ENCODE data around the gene POLK. TPM values are rescaled to one million over a fixed set of nuclear protein-coding genes. Genes with fewer than 3 reads are reported as not detected.
"Not testable (repeated sequence)": the region's sequence is repeated elsewhere in the genome, so short reads cannot be mapped to it uniquely, and the experiment has no call there.

The POLK gene
- total RNA-seq, 2 experiments from 2014 or later = 25.2 to 28.6 TPM

DNA sequence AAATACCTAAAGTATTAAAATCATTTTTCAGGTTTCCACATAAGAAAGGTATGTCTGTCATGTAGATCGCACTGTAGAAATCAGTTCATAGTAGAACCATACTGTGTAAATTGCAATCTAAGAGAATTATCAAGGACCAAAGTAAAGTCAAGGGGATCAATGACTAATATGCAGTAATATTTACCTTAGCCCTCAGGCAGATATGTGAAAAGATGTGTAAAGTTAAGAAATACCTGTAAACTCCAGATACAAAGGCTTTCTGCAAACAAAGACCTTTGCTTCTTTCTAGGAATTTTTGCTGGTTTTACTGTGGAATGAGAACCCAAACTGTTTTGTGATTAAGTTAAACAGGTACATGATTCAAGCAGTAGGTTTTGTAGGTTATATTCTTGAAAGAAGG is 11.6 kb downstream of the POLK start:
- H3K4me1 Mint-ChIP-seq = peaks cover 53% of the 10 kb centered on the region
- H3K9me3 Mint-ChIP-seq = peaks cover 28% of the 10 kb centered on the region
- no peaks in the 10 kb centered on the region for H3K27me3 Mint-ChIP-seq
- H3K4me3 Mint-ChIP-seq = peak overlapping the region; percentile 51
- DNase-seq = no peak
- peaks cover 46% of the 10 kb centered on the region for H3K36me3 Mint-ChIP-seq
- H3K27ac Mint-ChIP-seq = peak overlapping the region; percentile 83

DNA sequence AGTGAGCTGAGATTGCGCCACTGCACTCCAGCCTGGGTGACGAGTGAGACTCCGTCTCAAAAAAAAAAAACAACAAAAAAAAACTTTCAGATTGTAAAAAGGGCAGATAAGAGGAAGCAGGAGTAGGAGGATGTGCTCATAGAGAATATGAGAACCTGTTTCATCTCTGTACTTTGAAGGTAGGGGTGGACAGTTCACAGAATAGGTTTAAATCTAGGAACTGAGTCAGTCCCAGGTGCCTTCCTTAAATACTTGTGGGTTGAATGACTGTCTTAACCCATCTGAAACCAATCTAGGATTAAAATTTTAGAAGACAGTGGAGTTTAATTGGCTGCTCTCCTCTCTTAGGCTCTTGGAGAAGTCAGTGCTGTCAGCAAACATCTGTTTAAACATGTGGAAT is 12.4 kb downstream of the POLK start:
- no peaks in the 10 kb centered on the region for H3K27me3 Mint-ChIP-seq
- peaks cover 49% of the 10 kb centered on the region for H3K4me1 Mint-ChIP-seq
- peak overlapping the region; percentile 51 for H3K4me3 Mint-ChIP-seq
- H3K27ac Mint-ChIP-seq = peak overlapping the region; percentile 83
- DNase-seq = no peak
- peaks cover 48% of the 10 kb centered on the region for H3K36me3 Mint-ChIP-seq
- peaks cover 26% of the 10 kb centered on the region for H3K9me3 Mint-ChIP-seq

DNA sequence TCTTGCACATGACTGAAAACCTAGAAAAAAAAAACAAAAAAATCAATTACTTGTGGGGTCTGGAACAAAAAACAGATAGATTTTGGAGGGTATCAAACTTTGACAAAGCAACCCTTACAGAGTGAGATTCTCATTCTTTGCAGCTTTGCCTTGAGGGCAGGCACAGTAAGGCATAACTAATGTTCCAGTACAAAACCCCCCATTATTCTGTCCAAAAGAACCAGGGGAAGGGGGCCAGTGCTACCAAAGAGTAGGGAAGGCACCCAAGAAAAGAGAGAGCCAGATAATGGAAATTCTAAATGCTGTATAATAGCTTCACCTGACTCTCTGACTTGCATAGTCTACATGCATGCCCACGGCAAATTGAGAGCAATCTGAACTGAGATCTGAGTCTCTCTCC is 12.9 kb downstream of the POLK start:
- no peak for DNase-seq
- Mint-ChIP-seq H3K9me3 (peaks cover 22% of the 10 kb centered on the region), H3K27ac (peak overlapping the region; percentile 83), H3K4me1 (peaks cover 46% of the 10 kb centered on the region), H3K36me3 (peaks cover 45% of the 10 kb centered on the region), H3K4me3 (no peak overlapping the region), H3K27me3 (no peaks in the 10 kb centered on the region)

DNA sequence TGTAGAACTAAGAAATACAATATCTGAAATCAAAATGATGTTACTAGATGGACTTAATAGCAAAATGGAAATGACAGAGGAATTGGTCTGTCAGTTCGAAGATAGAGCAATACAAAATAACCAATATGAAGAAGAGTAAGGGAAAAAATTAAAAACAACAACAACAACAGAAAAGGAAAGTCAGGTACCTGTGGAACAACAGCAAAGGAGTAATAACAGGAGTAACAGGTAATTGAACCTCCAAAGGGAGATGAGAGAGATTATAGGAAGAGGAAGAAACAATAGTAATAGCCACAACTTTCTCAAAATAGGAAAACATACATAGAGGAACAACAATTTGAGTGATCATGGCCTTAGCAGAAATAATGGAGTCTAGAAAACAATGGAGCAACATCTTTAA is 13.7 kb downstream of the POLK start:
- DNase-seq = no peak
- Mint-ChIP-seq H3K4me1 (peaks cover 46% of the 10 kb centered on the region), H3K27ac (peak overlapping the region; percentile 63), H3K4me3 (peak overlapping the region; percentile 6), H3K27me3 (no peaks in the 10 kb centered on the region), H3K36me3 (peaks cover 38% of the 10 kb centered on the region), H3K9me3 (peaks cover 18% of the 10 kb centered on the region)

DNA sequence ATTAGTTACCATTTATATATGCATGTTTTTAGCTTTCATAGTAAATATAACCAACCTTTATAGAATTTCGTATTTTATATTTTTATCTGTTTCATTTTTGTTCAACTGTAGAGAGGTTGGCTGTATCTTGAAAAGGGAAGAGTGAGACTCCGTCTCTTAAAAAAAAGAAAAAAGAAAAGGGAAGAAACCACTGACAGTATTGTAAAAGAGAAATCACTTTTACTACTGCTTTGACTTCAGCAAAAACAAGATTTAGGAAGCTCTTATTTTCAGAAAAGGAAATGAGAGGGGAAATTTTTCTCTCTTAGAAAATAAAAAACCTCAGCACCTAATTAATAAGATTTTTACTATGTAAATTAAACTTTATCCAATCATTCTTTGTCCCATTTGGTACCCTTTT is 14.4 kb downstream of the POLK start:
- H3K4me3 Mint-ChIP-seq = no peak overlapping the region
- DNase-seq = no peak
- peak overlapping the region; percentile 63 for H3K27ac Mint-ChIP-seq
- peaks cover 12% of the 10 kb centered on the region for H3K9me3 Mint-ChIP-seq
- peaks cover 46% of the 10 kb centered on the region for H3K4me1 Mint-ChIP-seq
- no peaks in the 10 kb centered on the region for H3K27me3 Mint-ChIP-seq
- peaks cover 31% of the 10 kb centered on the region for H3K36me3 Mint-ChIP-seq

DNA sequence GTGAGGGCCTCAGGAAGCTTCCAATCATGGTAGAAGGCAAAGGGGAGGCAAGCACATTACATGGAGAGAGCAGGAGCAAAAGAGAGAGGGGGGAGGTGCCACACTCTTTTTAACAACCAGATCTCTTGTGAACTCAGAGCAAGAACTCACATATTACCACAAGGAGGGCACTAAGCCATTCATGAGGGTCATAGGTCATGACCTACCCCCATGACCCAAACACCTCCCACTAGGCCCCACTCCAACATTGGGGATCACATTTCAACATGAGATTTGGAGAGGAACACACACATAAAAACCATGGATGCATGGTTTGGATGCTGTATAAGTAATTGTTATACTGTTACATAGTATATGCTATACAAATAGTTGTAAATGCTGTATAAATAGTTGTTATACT is 17.5 kb downstream of the POLK start:
- no peak overlapping the region for H3K27ac Mint-ChIP-seq

DNA sequence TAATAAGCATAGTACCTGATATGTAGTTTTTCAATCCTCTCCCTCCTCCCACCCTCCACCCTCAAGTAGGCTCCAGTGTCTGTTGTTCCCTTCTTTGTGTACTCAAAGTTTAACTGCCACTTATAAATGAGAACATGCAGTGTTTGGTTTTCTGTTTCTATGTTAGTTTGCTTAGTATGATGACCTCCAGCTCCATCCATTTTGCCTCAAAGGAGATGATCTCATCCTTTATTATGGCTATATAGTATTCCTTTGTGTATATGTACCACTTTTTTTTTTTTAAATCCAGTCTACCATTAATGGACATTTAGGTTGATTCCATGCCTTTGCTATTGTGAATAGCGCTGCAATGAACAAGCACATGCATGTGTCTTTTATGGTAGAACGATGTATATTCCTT is 20.5 kb downstream of the POLK start:
- Mint-ChIP-seq H3K36me3 (peaks cover 55% of the 10 kb centered on the region), H3K27me3 (no peaks in the 10 kb centered on the region), H3K27ac (no peak overlapping the region), H3K9me3 (peaks cover 18% of the 10 kb centered on the region), H3K4me3 (no peak overlapping the region), H3K4me1 (peaks cover 25% of the 10 kb centered on the region)
- no peak for DNase-seq

More for the DNA sequence above, 17.5 kb downstream of the POLK start:
- H3K4me3 Mint-ChIP-seq = no peak overlapping the region
- H3K9me3 Mint-ChIP-seq = peaks cover 9% of the 10 kb centered on the region
- H3K4me1 Mint-ChIP-seq = peaks cover 34% of the 10 kb centered on the region
- no peak for DNase-seq
- peaks cover 35% of the 10 kb centered on the region for H3K36me3 Mint-ChIP-seq
- no peaks in the 10 kb centered on the region for H3K27me3 Mint-ChIP-seq

DNA sequence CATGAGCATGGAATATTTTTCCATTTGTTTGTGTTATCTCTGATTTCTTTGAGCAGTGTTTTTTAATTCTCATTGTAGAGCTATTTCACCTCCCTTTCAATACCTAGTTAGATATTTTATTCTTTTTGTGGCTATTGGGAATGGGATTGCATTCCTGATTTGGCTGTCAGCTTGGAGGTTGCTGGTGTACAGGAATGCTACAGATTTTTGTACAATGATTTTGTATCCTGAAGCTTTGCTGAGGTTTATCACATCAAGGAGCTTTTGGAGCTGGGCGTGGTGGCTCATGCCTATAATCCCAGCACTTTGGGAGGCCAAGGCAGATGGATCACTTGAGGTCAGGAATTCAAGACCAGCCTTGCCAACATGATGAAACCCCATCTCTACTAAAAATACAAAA is 22.0 kb downstream of the POLK start:
- H3K27me3 Mint-ChIP-seq, H3K27ac Mint-ChIP-seq, H3K4me3 Mint-ChIP-seq, DNase-seq: not testable (repeated sequence)
- Mint-ChIP-seq H3K9me3 (peaks cover 18% of the 10 kb centered on the region), H3K36me3 (peaks cover 51% of the 10 kb centered on the region), H3K4me1 (peaks cover 28% of the 10 kb centered on the region)

DNA sequence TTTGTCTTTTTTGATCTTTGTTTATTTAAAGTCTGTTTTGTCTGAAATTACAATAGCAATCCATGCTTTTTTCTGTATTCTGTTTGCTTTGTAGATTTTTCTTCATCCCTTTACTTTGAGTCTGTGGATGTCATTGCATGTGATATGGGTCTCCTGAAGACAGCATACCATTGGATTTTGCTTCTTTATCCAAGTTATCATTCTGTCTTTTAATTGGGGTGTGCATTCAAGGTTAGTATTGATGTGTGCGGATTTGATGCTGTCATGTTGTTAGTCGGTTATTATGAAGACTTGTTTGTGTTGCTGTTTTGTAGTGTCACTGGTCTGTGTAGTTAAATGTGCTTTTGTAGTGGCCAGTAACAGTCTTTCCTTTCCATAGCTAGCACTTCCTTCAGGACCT is 23.0 kb downstream of the POLK start:
- Mint-ChIP-seq H3K27ac (no peak overlapping the region), H3K27me3 (no peaks in the 10 kb centered on the region), H3K36me3 (peaks cover 47% of the 10 kb centered on the region), H3K9me3 (peaks cover 18% of the 10 kb centered on the region), H3K4me3 (no peak overlapping the region), H3K4me1 (peaks cover 24% of the 10 kb centered on the region)
- no peak for DNase-seq

DNA sequence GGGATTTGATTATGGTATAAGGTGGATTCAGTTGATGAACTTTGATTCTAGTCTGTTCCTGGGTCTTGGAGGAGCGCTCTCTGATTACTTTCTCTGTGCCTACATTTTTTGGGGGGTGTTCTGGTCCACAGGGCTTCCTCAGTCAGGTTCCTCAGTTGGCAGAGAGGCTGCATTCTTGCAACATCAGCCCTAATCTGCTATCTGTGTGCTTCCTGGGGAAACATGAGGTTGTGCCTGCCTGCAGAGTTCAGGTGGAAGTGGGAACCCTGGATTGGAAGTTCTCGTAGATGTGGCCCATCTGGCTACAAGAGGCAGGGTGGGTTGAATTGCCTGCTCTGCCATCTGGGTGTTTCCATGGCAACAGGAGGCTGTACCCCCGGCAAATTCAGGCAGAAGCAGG is 24.5 kb downstream of the POLK start:
- DNase-seq = no peak
- Mint-ChIP-seq H3K9me3 (peaks cover 18% of the 10 kb centered on the region), H3K4me3 (no peak overlapping the region), H3K27ac (no peak overlapping the region), H3K27me3 (no peaks in the 10 kb centered on the region), H3K36me3 (peaks cover 49% of the 10 kb centered on the region), H3K4me1 (peaks cover 22% of the 10 kb centered on the region)

DNA sequence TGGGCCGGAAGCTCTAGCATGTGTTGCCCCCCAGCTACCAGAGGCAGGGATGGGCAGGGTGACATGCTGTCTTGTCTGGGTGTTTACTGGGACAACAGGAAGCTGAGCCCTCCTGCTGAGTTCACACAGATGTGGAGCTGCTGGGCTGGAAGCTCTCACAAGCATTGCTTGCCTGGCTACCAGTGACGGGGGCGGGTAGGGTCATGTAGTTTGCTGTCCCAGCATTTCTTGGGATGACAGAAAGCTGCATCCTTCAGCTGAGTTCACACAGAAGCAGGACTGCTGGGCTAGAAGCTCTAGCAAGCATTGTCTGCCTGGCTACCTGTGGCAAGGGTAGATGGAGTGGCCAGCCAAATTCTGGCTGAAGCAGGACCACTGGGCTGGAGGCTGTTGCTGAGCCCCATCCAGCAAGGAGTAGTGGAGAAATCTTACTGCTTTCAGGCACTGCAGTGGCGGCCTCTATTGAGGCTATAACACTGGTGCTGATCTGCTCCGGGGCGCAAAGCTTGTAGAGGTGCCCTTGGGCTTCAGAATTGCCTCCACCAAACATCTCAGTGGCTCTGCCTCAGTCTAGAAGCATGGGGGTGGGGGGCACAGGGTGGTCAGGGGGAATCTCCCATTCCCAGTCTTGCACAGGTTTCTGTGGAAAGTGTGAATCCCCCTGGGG is 25.1 kb downstream of the POLK start:
- no peaks in the 10 kb centered on the region for H3K27me3 Mint-ChIP-seq
- H3K9me3 Mint-ChIP-seq = peaks cover 18% of the 10 kb centered on the region
- no peak overlapping the region for H3K27ac Mint-ChIP-seq
- H3K4me3 Mint-ChIP-seq = no peak overlapping the region
- peaks cover 22% of the 10 kb centered on the region for H3K4me1 Mint-ChIP-seq
- DNase-seq = no peak
- peaks cover 45% of the 10 kb centered on the region for H3K36me3 Mint-ChIP-seq

DNA sequence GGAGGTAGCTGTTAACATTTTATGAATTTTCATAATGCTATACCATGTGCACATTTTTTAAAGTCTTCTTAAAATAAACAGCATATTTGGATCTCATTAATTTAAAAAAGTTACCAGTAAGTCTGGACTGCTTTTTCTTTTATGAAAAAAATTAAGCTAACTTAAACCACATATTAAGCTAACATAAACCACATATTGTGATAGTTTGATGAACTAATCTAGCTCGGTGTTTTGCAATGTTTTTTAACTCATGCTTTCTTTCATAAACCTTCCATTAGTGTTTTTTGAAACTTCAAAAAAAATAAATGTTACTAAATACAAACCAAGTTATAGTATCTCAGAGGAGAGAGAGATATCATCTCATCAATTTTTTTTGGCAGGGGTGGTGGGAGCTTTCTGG is 26.5 kb downstream of the POLK start:
- no peaks in the 10 kb centered on the region for H3K27me3 Mint-ChIP-seq
- H3K4me1 Mint-ChIP-seq = peaks cover 21% of the 10 kb centered on the region
- no peak overlapping the region for H3K27ac Mint-ChIP-seq
- peaks cover 38% of the 10 kb centered on the region for H3K36me3 Mint-ChIP-seq
- H3K4me3 Mint-ChIP-seq = no peak overlapping the region
- no peak for DNase-seq
- peaks cover 12% of the 10 kb centered on the region for H3K9me3 Mint-ChIP-seq

DNA sequence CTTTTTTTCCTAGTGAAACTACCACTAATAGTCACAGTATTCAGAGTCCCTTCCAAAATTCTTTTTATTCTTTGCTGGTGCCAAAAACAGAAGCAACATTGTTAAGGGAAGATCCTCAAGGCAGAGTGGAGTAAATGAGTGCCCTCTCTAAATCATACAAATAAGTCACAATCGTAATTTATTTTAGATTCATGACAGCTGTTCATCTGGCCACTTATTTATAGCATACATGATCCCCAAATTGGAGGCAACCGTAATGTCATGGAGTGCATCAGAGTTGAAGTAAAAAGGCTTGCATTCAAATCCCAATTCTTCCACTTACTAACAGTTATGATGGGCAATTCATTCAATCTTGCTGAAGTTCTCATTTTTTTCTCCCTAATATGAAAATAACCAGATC is 33.4 kb downstream of the POLK start:
- Mint-ChIP-seq H3K27ac (no peak overlapping the region), H3K4me1 (peaks cover 2% of the 10 kb centered on the region), H3K36me3 (peaks cover 22% of the 10 kb centered on the region), H3K27me3 (no peaks in the 10 kb centered on the region), H3K9me3 (peaks cover 3% of the 10 kb centered on the region), H3K4me3 (no peak overlapping the region)
- no peak for DNase-seq

DNA sequence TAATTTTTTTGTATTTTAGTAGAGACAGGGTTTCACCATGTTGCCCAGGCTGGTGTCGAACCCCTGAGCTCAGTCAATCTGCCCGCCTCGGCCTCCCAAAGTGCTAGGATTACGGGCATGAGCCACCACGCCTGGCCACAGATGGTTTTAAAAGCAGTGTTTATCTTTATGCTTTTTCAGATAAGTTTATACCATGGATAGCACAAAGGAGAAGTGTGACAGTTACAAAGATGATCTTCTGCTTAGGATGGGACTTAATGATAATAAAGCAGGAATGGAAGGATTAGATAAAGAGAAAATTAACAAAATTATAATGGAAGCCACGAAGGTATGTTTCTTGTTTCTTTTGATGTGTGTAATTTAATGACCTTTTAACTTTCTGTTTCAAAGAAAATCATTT is 35.1 kb downstream of the POLK start:
- H3K27me3 Mint-ChIP-seq = no peaks in the 10 kb centered on the region
- H3K4me1 Mint-ChIP-seq = peaks cover 2% of the 10 kb centered on the region
- peaks cover 32% of the 10 kb centered on the region for H3K36me3 Mint-ChIP-seq
- H3K27ac Mint-ChIP-seq = no peak overlapping the region
- peaks cover 3% of the 10 kb centered on the region for H3K9me3 Mint-ChIP-seq
- H3K4me3 Mint-ChIP-seq = no peak overlapping the region
- DNase-seq = no peak

DNA sequence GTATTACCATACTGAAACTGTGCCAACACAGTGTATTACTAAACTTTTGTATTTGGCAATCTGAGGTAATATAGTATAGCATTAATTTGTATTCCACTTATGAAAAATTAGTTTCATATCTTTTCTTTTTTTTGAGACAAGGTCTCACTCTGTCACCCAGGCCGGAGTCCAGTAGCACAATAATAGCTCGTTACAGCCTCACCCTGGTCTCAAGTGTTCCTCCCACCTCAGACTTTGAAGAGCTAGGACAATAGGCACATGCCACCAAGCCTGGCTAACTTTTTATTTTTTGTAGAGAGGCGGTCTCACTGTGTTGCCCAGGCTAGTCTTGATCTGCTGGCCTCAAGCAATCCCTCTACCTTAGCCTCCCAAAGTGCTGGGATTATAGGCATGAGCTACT is 36.1 kb downstream of the POLK start:
- Mint-ChIP-seq H3K4me3 (no peak overlapping the region), H3K9me3 (peaks cover 3% of the 10 kb centered on the region), H3K27me3 (no peaks in the 10 kb centered on the region), H3K27ac (no peak overlapping the region), H3K36me3 (peaks cover 32% of the 10 kb centered on the region), H3K4me1 (peaks cover 2% of the 10 kb centered on the region)
- DNase-seq = no peak

DNA sequence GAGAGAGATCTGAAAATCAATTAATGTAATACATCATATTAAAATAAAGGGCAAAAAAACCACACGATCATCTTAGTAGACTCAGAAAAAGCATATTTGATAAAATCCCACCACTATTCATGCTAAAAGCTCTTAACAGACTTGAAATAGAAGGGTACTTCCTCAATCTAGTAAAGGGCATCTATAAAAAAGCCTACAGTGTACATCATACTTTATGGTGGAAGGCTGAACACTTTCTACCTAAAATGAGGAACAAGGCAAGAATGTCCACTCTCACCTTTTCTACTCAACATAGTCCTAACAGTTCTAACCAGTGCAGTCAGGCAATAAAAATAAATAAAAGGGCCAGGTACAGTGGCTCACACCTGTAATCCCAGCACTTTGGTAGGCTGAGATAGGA is 38.9 kb downstream of the POLK start:
- H3K27ac Mint-ChIP-seq = no peak overlapping the region
- H3K36me3 Mint-ChIP-seq = peaks cover 39% of the 10 kb centered on the region
- H3K4me3 Mint-ChIP-seq = no peak overlapping the region
- peaks cover 3% of the 10 kb centered on the region for H3K9me3 Mint-ChIP-seq
- no peaks in the 10 kb centered on the region for H3K27me3 Mint-ChIP-seq
- H3K4me1 Mint-ChIP-seq = peaks cover 2% of the 10 kb centered on the region
- DNase-seq = no peak

All from activated naive CD8-positive, alpha-beta T cell treated with anti-CD3 and anti-CD28 coated beads for 36 hours (primary cell).